Measurements from ENCODE around the gene GSE1. TPM values are rescaled to one million over a fixed set of nuclear protein-coding genes. Genes with fewer than 3 reads are reported as not detected.
A peak's percentile ranks its signal among the peaks of the same experiment; 100 is the strongest.

The GSE1 gene
- total and polyA plus RNA-seq, 9 of the 15 experiments (the other 6 are each of a cell fraction or from before 2014, with no cell fraction given), result 12.2 to 244 (median 57.9) TPM

DNA sequence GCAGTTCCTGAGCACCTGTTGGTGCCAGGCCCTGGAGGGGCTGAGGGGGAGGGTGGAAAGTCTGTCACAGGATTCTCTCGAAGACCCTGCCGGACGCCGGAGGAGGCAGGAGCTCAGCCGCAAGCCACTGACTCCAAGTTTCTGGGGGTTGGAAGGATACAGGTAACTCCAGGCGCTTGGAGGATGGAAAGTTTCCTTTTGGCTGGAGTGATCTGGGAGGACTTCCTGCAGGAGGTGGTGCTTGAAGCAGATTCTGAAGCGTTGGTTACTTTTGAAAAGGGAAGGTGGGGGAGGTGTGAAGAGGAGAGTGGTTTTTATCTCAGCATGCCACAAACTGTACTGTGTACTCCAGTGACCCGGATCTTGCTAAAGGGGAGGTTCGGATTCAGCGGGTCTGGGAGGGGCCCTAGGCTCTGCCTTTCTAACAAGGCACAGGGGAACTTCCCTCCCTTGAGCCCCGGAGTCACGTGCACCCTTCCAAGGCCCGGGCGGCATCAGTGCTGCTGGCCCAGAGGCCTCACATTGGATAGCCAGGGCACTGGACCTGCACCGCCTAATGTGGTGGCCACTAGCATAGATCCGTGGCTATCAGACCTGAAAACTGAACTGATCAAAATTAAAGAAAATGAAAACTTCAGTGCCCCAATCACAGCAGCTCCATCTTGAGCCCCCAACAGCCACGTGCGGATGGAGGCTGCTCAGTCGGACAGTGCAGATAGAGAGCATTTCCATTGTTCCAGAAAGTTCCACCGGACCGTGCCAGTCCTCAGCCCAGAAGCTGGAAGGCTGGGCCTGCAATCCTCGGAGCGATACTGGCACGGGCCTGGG lies 42.2 kb upstream of the GSE1 start (continued):
- TF ChIP-seq, protein P1, sequence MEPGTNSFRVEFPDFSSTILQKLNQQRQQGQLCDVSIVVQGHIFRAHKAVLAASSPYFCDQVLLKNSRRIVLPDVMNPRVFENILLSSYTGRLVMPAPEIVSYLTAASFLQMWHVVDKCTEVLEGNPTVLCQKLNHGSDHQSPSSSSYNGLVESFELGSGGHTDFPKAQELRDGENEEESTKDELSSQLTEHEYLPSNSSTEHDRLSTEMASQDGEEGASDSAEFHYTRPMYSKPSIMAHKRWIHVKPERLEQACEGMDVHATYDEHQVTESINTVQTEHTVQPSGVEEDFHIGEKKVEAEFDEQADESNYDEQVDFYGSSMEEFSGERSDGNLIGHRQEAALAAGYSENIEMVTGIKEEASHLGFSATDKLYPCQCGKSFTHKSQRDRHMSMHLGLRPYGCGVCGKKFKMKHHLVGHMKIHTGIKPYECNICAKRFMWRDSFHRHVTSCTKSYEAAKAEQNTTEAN (CRISPR knock-in tag; IDR thresholded peaks at IDR 0.05), result no peak
- TF ChIP-seq, protein P2, sequence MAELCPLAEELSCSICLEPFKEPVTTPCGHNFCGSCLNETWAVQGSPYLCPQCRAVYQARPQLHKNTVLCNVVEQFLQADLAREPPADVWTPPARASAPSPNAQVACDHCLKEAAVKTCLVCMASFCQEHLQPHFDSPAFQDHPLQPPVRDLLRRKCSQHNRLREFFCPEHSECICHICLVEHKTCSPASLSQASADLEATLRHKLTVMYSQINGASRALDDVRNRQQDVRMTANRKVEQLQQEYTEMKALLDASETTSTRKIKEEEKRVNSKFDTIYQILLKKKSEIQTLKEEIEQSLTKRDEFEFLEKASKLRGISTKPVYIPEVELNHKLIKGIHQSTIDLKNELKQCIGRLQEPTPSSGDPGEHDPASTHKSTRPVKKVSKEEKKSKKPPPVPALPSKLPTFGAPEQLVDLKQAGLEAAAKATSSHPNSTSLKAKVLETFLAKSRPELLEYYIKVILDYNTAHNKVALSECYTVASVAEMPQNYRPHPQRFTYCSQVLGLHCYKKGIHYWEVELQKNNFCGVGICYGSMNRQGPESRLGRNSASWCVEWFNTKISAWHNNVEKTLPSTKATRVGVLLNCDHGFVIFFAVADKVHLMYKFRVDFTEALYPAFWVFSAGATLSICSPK (IDR thresholded peaks at IDR 0.05; ENCODE audit: borderline replicate concordance), result no peak
- TF ChIP-seq, protein P3, sequence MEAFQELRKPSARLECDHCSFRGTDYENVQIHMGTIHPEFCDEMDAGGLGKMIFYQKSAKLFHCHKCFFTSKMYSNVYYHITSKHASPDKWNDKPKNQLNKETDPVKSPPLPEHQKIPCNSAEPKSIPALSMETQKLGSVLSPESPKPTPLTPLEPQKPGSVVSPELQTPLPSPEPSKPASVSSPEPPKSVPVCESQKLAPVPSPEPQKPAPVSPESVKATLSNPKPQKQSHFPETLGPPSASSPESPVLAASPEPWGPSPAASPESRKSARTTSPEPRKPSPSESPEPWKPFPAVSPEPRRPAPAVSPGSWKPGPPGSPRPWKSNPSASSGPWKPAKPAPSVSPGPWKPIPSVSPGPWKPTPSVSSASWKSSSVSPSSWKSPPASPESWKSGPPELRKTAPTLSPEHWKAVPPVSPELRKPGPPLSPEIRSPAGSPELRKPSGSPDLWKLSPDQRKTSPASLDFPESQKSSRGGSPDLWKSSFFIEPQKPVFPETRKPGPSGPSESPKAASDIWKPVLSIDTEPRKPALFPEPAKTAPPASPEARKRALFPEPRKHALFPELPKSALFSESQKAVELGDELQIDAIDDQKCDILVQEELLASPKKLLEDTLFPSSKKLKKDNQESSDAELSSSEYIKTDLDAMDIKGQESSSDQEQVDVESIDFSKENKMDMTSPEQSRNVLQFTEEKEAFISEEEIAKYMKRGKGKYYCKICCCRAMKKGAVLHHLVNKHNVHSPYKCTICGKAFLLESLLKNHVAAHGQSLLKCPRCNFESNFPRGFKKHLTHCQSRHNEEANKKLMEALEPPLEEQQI (IDR thresholded peaks at IDR 0.05), result no peak
- no peak for TF ChIP-seq SP2 (IDR thresholded peaks at IDR 0.05; ENCODE audit: extremely low read depth, low read depth, low read length, poor library complexity, severe bottlenecking)
- no peak for TF ChIP-seq HEY1 (CRISPR knock-in tag; IDR thresholded peaks at IDR 0.05; ENCODE audit: borderline replicate concordance)
- TF ChIP-seq PHF20 (IDR thresholded peaks at IDR 0.05; ENCODE audit: partially characterized antibody), result no peak
- TF ChIP-seq ZNF79 (CRISPR knock-in tag; IDR thresholded peaks at IDR 0.05; ENCODE audit: low read depth), result no peak
- TF ChIP-seq SIRT6 (IDR thresholded peaks at IDR 0.05; ENCODE audit: low read depth, low read length), result no peak
- peak; percentile 76; the same call in 1 of the 2 replicates for TF ChIP-seq GABPB1 (CRISPR knock-in tag; IDR thresholded peaks at IDR 0.05)
- TF ChIP-seq PML (IDR thresholded peaks at IDR 0.05; ENCODE audit: low read length), result peak; percentile 69
- TF ChIP-seq, protein P4, sequence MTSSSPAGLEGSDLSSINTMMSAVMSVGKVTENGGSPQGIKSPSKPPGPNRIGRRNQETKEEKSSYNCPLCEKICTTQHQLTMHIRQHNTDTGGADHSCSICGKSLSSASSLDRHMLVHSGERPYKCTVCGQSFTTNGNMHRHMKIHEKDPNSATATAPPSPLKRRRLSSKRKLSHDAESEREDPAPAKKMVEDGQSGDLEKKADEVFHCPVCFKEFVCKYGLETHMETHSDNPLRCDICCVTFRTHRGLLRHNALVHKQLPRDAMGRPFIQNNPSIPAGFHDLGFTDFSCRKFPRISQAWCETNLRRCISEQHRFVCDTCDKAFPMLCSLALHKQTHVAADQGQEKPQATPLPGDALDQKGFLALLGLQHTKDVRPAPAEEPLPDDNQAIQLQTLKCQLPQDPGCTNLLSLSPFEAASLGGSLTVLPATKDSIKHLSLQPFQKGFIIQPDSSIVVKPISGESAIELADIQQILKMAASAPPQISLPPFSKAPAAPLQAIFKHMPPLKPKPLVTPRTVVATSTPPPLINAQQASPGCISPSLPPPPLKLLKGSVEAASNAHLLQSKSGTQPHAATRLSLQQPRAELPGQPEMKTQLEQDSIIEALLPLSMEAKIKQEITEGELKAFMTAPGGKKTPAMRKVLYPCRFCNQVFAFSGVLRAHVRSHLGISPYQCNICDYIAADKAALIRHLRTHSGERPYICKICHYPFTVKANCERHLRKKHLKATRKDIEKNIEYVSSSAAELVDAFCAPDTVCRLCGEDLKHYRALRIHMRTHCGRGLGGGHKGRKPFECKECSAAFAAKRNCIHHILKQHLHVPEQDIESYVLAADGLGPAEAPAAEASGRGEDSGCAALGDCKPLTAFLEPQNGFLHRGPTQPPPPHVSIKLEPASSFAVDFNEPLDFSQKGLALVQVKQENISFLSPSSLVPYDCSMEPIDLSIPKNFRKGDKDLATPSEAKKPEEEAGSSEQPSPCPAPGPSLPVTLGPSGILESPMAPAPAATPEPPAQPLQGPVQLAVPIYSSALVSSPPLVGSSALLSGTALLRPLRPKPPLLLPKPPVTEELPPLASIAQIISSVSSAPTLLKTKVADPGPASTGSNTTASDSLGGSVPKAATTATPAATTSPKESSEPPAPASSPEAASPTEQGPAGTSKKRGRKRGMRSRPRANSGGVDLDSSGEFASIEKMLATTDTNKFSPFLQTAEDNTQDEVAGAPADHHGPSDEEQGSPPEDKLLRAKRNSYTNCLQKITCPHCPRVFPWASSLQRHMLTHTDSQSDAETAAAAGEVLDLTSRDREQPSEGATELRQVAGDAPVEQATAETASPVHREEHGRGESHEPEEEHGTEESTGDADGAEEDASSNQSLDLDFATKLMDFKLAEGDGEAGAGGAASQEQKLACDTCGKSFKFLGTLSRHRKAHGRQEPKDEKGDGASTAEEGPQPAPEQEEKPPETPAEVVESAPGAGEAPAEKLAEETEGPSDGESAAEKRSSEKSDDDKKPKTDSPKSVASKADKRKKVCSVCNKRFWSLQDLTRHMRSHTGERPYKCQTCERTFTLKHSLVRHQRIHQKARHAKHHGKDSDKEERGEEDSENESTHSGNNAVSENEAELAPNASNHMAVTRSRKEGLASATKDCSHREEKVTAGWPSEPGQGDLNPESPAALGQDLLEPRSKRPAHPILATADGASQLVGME (CRISPR knock-in tag; IDR thresholded peaks at IDR 0.05), result no peak
- TF ChIP-seq, protein P5, sequence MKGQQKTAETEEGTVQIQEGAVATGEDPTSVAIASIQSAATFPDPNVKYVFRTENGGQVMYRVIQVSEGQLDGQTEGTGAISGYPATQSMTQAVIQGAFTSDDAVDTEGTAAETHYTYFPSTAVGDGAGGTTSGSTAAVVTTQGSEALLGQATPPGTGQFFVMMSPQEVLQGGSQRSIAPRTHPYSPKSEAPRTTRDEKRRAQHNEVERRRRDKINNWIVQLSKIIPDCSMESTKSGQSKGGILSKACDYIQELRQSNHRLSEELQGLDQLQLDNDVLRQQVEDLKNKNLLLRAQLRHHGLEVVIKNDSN (CRISPR knock-in tag; IDR thresholded peaks at IDR 0.05), result peak; percentile 94
- TF ChIP-seq ETV1 (tag; conservative IDR thresholded peaks at IDR 0.05; ENCODE audit: low read depth), result peak; percentile 68
- TF ChIP-seq STAT5B (CRISPR knock-in tag; IDR thresholded peaks at IDR 0.05), result no peak
- TF ChIP-seq FUS (optimal IDR thresholded peaks at IDR 0.05; ENCODE audit: low read depth, low read length), result no peak
